T-helper 2 cell treated with Interferon-gamma antibody and Interleukin-4, amounts not matched to agents 5 μg/mL and 100 μg/mL, for 36 hours (primary cell): ENCODE results near the gene MTMR1.

ENCODE experiments used
- DNase-seq: peaks from one replicate; pipeline ENCODE4 v3.0.0; 2021; ENCODE audit warnings: low spot score
- H3K27ac Mint-ChIP-seq: one replicate; pipeline ENCODE4 v1.8.0; 2021; ENCODE audit warnings: mild to moderate bottlenecking, mixed read lengths
- H3K27me3 Mint-ChIP-seq: one replicate; pipeline ENCODE4 v1.8.0; 2021; ENCODE audit warnings: low read depth, mixed read lengths
- H3K36me3 Mint-ChIP-seq: one replicate; pipeline ENCODE4 v1.8.0; 2021; ENCODE audit warnings: low read depth, mixed read lengths
- H3K4me1 Mint-ChIP-seq: one replicate; pipeline ENCODE4 v1.8.0; 2021; ENCODE audit warnings: low read depth, mixed read lengths
- H3K4me3 Mint-ChIP-seq: one replicate; pipeline ENCODE4 v1.8.0; 2022; ENCODE audit warnings: mild to moderate bottlenecking, moderate library complexity, mixed read lengths
- H3K9me3 Mint-ChIP-seq: one replicate; pipeline ENCODE4 v1.8.0; 2021; ENCODE audit warnings: mixed read lengths

Gene MTMR1

DNA sequence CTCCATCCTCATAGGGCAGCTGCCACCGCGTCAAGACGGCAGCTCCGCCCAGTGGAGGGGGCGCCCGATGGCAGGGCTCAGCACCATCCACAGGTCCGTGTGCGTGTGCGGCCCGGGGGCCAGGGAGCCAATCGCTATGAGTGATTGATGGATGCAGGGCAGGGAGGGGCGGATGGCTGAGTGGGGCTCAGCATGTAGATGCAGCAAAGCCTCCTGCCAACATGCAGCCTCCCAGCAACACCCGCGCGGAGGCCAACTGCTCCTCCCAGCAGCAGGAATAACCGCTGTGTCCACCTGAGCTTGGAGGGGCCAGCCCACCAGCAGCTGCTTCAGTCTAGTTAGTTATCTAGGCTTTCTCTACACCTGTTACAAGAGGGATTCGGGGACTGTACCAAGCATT, 77.4 kb downstream of the MTMR1 start:
- no peak for DNase-seq
- Mint-ChIP-seq H3K36me3 (peaks cover 2% of the 10 kb centered on the region), H3K4me3 (no peak overlapping the region), H3K27me3 (no peaks in the 10 kb centered on the region), H3K9me3 (no peaks in the 10 kb centered on the region), H3K27ac (no peak overlapping the region), H3K4me1 (no peaks in the 10 kb centered on the region)

DNA sequence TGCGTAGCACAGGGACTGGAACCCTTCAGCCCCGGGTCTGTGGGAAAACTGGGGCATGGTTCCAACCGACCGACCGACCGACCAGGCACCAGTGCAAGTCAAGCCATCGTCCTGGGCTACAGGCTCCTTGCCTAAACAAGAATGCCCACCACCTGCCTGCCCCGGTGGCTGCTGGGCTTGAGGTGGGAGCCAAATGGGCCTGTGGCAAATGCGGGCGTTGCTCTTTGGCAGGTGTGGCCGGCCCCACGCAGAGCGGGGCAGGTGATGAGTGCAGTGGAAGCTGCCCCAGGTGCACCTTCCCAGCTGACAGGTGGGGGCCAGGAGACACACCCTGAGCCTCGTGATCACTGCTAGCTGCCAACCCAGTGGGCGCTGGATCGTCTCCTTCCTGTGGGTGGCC, 77.9 kb downstream of the MTMR1 start:
- no peaks in the 10 kb centered on the region for H3K9me3 Mint-ChIP-seq
- no peaks in the 10 kb centered on the region for H3K4me1 Mint-ChIP-seq
- H3K27me3 Mint-ChIP-seq = no peaks in the 10 kb centered on the region
- H3K4me3 Mint-ChIP-seq = no peak overlapping the region
- DNase-seq = no peak
- no peak overlapping the region for H3K27ac Mint-ChIP-seq
- H3K36me3 Mint-ChIP-seq = peaks cover 2% of the 10 kb centered on the region

DNA sequence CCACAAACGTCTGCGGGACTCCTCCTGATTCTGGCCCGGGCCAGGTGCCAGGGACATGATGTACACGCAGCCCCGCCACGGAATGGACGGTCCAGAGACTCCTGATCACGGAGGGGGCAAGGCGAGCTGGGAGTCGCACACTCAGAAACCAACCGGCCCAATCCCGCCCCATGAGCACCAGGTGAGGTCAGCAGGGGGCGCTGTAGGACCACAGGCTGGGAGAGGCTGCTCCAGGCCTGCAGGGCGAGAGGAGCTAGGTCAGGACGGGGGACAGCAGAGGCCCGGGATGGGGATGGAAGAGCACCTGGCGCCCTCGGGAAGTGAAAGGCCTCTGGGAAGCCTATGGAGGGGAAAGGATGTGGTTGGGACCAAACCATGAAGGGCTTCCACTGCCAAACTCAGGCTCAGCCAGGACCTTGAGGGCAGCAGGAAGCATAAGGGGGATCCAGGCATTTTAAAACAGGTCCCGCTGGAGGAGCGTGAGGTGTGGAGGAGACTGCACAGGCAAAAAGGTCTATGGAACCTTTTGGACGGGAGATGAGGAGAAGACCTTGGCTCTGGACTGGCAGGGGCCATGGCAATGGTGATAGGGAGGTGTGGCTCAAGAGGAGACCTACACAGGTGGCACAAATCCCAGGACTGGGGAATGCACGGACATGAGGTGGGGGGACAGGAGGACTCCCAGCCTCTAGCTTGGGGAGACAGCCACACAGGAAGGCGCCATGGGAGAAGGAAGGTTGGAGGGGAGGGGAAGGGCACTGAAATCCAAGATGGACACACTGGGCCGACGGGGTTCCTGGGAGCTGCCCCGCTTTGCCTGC, 79.2 kb downstream of the MTMR1 start:
- peak; percentile 53 for DNase-seq
- Mint-ChIP-seq H3K4me3 (no peak overlapping the region), H3K4me1 (no peaks in the 10 kb centered on the region), H3K27ac (no peak overlapping the region), H3K27me3 (no peaks in the 10 kb centered on the region), H3K36me3 (no peaks in the 10 kb centered on the region), H3K9me3 (no peaks in the 10 kb centered on the region)

DNA sequence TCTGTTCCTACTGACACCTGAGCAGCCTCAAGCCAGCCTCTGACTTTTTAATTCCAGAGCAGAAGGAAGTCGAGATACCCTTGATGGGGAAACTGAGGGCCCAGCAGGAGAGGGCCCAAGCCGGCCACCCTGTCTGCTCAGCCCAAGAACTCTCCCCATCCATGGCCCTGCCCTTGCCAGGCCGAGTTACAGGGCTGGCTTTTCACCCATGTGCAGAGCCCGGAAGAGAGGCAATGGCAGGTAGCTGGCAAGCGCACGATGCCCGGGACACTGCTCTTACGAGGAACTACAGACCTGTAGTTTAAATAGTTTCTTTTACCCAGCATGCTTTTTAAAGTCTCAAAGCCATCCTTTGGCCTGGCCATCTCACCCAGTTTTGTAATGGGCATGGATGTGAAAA, 79.9 kb downstream of the MTMR1 start:
- no peak overlapping the region for H3K27ac Mint-ChIP-seq
- H3K27me3 Mint-ChIP-seq = no peaks in the 10 kb centered on the region
- H3K9me3 Mint-ChIP-seq = no peaks in the 10 kb centered on the region
- no peaks in the 10 kb centered on the region for H3K36me3 Mint-ChIP-seq
- no peak for DNase-seq
- H3K4me1 Mint-ChIP-seq = no peaks in the 10 kb centered on the region
- H3K4me3 Mint-ChIP-seq = no peak overlapping the region

DNA sequence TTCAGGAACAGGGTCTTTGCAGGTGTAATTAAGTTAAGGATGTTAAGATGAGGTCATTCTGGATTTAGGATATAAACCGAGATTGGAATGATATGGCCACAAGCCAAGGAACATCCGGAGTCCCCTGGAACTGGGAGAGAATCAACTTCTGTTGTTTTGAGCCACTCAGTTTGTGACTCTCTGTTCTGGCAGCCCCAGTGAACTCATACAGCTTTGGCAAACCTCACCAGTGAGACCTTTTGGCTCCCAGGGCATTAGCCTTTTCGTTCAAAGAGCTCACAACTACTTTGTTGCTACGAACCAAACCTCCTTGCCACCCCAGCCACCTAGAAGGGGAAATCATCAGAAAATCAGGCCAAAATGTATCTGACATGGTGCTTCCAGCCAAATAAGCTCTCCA, 80.4 kb downstream of the MTMR1 start:
- Mint-ChIP-seq H3K36me3 (no peaks in the 10 kb centered on the region), H3K4me3 (no peak overlapping the region), H3K27me3 (no peaks in the 10 kb centered on the region), H3K9me3 (no peaks in the 10 kb centered on the region), H3K27ac (no peak overlapping the region), H3K4me1 (no peaks in the 10 kb centered on the region)
- no peak for DNase-seq

DNA sequence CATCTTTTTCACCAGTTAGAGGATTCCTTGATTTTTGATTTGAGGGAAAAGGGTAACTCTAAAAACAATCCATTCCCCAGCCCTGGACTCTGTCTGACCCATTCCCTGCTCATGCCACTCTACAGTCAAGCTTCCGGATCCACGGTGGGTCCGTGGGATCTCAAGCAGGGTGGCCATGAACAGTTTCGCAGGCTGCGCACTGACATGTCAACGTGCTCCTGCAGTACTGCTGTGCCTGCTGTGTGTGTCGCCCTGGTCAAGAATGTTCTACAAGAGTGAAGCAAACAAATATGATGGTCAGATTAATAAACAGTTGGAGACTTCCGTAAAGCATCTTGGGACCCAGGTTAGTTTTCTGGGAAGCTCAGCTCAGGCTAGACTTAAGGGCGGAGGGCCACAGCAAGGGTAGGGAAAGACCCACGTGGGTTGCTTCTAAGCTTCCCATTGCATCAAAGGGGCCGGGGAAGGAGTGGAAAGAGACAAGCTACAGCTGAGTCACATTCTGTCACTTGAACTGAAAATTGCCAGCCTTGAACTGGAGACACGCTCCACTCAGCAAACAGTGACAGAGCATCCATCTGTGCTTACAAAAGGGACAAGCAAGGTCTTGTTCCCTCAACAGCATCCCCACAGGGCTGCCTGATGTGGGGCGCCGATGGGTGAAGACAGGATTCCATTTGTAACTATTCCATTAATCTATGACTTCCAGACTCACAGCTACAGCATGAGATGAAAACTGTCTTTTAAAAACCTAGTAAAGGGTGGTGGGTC, 81.8 kb downstream of the MTMR1 start:
- Mint-ChIP-seq H3K4me3 (no peak overlapping the region), H3K27me3 (no peaks in the 10 kb centered on the region), H3K36me3 (no peaks in the 10 kb centered on the region), H3K4me1 (no peaks in the 10 kb centered on the region), H3K9me3 (no peaks in the 10 kb centered on the region), H3K27ac (no peak overlapping the region)
- DNase-seq = no peak

DNA sequence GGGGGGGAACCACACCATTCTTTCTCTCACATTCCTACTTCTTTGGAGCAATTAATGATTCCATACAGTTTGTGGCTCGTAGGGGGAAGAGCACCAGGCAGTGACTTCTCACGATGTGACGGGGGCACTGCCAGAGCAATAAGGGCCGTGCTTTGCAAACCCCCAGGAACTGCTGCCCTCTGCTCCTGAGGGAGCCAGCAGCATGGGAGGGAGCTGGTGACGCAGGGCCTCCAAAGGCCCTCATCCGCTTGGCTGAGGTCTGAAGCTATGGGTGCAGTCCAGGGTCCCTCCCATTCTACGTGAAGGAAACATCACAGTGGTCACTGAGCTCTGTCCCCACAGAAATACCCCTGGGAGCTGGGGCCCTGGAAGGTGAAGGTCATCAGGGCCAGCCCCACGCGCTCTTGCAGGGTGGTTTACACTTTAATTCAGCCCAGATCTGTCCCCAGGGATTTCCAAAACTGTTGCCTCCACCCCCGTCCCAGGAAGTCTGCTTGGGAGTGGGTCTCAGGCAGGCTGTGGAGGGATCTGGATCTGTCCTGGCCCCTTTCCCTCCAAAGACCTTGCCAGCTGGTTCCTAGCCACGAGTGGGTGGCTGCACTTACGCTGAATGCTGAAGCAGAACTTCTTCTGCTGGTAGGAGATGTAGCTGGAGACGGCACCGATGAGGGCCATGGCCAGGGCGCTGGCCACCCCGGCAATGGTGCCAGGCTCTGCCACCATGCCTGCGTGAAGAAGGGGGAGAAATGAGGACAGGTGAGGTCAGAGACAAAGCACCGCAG, 82.6 kb downstream of the MTMR1 start:
- no peaks in the 10 kb centered on the region for H3K9me3 Mint-ChIP-seq
- no peaks in the 10 kb centered on the region for H3K36me3 Mint-ChIP-seq
- H3K4me3 Mint-ChIP-seq = no peak overlapping the region
- no peak for DNase-seq
- H3K27me3 Mint-ChIP-seq = no peaks in the 10 kb centered on the region
- no peaks in the 10 kb centered on the region for H3K4me1 Mint-ChIP-seq
- H3K27ac Mint-ChIP-seq = no peak overlapping the region

DNA sequence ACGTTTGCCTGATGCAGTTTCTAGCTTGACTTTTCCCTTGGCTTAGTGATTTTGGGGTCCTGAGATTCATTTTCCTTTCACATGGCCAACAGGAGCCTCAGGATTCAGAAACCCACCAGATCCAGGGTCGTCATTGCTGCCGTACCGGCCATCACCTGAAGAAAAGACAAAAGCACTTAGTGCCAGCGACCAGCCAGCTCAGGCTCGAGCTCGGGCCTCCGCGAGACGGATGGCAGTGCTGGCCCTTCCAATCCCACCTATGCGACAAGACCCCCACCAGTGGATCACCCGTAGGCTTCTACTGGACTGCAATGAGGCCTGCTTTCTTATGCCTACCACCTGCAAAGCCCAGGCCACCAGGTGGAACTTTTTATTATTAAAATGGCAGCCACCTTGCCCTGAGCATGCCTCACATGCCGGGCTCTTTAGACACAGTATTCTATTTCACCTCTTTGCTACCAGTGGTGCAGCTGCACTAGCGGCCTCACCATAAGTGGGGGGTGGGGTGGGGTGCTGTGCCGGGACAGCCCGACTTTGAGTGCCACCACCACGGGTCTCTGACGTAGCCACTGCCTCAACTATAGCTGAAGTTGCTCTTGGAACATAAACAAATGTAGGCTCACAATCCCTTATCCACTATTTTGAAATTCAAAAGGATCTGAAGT, 84.3 kb downstream of the MTMR1 start:
- H3K36me3 Mint-ChIP-seq = no peaks in the 10 kb centered on the region
- H3K4me1 Mint-ChIP-seq = no peaks in the 10 kb centered on the region
- no peak for DNase-seq
- no peaks in the 10 kb centered on the region for H3K9me3 Mint-ChIP-seq
- no peaks in the 10 kb centered on the region for H3K27me3 Mint-ChIP-seq
- H3K4me3 Mint-ChIP-seq = no peak overlapping the region
- no peak overlapping the region for H3K27ac Mint-ChIP-seq

DNA sequence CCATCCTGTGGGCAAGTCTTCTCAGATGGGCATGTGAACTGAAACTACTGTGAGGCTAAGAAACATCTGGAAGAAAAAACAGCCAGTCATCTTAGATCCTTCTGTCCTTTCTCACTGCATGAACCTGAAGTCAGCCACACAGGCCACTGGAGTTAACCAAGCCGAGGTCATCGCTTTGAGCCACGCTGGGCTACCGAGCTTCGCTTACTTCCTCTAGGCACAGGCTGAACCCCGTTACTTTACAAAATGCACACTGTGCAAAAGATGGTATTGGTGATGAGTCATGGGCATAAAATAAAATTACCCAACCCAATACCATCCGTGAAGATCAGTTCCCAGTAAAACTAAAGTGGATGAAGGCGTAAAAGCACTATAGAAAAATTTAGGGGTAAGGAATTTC, 86.2 kb downstream of the MTMR1 start:
- no peaks in the 10 kb centered on the region for H3K36me3 Mint-ChIP-seq
- no peak overlapping the region for H3K27ac Mint-ChIP-seq
- DNase-seq = no peak
- no peaks in the 10 kb centered on the region for H3K27me3 Mint-ChIP-seq
- H3K9me3 Mint-ChIP-seq = no peaks in the 10 kb centered on the region
- no peak overlapping the region for H3K4me3 Mint-ChIP-seq
- no peaks in the 10 kb centered on the region for H3K4me1 Mint-ChIP-seq

DNA sequence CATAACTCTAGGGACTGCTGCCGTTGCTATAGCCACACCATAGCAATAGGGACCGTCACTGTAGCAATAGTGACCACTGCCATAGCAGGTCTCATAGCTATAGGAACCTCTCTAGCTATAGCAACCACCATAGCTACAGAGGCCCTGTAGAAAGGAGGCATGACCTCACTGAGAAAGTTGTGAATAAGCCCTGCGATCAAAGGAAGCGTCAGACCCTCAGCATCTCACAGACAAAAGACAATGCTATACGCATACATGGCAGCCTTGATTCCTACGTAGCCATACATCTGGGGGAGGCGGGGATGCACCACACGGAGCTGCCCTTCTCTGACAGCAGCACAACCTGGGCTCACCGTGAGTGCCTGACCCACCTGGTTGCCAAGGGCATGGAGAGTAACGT, 88.5 kb downstream of the MTMR1 start:
- Mint-ChIP-seq H3K27ac (no peak overlapping the region), H3K27me3 (no peaks in the 10 kb centered on the region), H3K4me1 (no peaks in the 10 kb centered on the region), H3K36me3 (no peaks in the 10 kb centered on the region), H3K9me3 (no peaks in the 10 kb centered on the region), H3K4me3 (no peak overlapping the region)
- DNase-seq = no peak

DNA sequence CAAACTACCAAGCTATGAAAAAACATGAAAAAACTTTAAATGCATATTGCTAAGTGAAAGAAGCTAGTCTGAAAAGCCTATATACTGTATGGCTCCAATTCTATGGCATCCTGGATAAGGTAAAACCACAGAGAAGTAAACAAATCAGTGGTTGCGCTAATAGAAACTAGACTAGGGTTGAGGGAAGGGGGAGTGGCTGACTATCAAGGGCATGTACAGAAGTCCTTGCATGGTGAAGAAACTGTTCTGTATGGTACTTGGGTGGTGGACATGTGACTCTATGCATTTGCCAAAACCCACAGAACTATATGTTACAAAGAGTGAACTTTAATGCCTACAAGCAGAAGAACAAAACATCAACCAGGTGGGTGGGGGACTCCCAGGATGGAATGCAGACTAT, 96.8 kb downstream of the MTMR1 start:
- Mint-ChIP-seq H3K4me3 (no peak overlapping the region), H3K9me3 (no peaks in the 10 kb centered on the region), H3K4me1 (no peaks in the 10 kb centered on the region), H3K36me3 (peaks cover 12% of the 10 kb centered on the region), H3K27me3 (no peaks in the 10 kb centered on the region), H3K27ac (no peak overlapping the region)
- DNase-seq = no peak

DNA sequence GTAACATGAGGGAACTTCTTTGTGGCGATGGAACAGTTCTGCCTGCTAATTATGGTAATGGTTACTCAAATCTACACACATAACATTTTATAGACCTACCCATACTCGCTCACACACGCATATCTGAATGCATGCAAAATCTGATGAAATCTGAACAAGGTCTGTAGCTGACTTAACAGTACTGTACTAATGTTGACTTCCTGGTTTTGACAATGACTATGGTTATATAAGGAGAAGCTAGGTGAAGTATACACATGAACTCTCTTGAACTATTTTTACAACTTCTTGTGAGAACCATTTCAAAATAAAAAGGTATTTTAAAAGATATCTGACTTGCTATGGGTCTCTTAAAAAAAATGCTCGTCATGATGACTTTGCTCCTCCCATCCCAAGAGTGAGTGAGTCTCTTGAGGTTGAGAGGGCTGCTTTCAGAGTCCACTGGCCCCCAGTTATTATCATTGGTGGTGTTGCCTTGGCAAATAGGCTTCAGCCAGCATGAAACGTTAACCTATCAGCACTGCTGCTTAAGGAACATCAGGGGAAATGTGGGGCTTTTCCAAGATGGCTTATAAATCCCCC, 99.8 kb downstream of the MTMR1 start:
- Mint-ChIP-seq H3K4me1 (no peaks in the 10 kb centered on the region), H3K27me3 (no peaks in the 10 kb centered on the region), H3K36me3 (peaks cover 12% of the 10 kb centered on the region), H3K4me3 (no peak overlapping the region), H3K27ac (no peak overlapping the region), H3K9me3 (no peaks in the 10 kb centered on the region)
- no peak for DNase-seq

DNA sequence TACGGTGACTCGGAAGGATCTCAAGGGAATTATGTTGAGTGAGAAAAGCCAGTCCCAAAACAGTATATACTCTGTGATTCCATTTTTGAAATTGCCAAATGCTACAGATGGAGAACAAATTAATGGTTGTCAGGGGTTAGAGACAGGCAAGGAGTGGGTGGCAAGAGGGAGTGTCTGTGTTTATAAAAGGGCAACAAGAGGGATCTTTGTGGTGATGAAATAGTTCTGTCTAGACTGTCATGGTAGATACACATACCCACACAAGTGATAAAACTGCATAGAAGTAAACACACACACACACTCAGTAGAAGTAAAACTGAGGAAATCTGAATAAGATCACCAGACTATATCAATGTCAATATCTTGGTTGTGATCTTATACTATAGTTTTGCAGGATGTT, 112.5 kb downstream of the MTMR1 start:
- H3K4me1 Mint-ChIP-seq = no peaks in the 10 kb centered on the region
- H3K9me3 Mint-ChIP-seq = no peaks in the 10 kb centered on the region
- no peak overlapping the region for H3K4me3 Mint-ChIP-seq
- DNase-seq = no peak
- no peak overlapping the region for H3K27ac Mint-ChIP-seq
- H3K36me3 Mint-ChIP-seq = no peaks in the 10 kb centered on the region
- no peaks in the 10 kb centered on the region for H3K27me3 Mint-ChIP-seq
